BJ (cell line): ENCODE measurements around the gene LILRB4. TPM values are rescaled to one million over a fixed set of nuclear protein-coding genes. Genes with fewer than 3 reads are reported as not detected.

Source experiments
- CTCF ChIA-PET: fragments of 350-600 bp; formaldehyde crosslinking; extraction: SDS; loops from one replicate; lab custom pipeline; 2021; ENCODE audit warnings: antibody characterized with exemption, inconsistent platforms; lab: Yijun Ruan, JAX
- POLR2A ChIA-PET: fragments of 300-600 bp; sonication (Branson Sonifier 250); formaldehyde crosslinking; extraction: SDS; loops from one replicate; lab custom pipeline; 2021; ENCODE audit warnings: antibody characterized with exemption; lab: Charles Lee
- DNase-seq: peaks from one replicate; pipeline ENCODE4 v3.0.0-alpha.2; 2011; ENCODE audit warnings: low read depth
- H3K27me3 ChIP-seq: 2 replicates; pipeline ENCODE4 v1.6.0; 2011; ENCODE audit warnings: low read length; ENCODE audit not compliant: control insufficient read depth, insufficient read depth
- H3K36me3 ChIP-seq: 2 replicates; pipeline ENCODE4 v1.5.1; 2011; ENCODE audit warnings: low read length; ENCODE audit not compliant: control insufficient read depth, insufficient read depth
- H3K4me3 ChIP-seq: 2 replicates; pipeline ENCODE4 v1.5.1; 2011; ENCODE audit warnings: low read depth, mild to moderate bottlenecking, control low read depth, low read length
- CTCF ChIP-seq: IDR thresholded peaks from 2 replicates; pipeline ENCODE4 v1.5.1; 2011; ENCODE audit warnings: low read depth, mild to moderate bottlenecking, control low read depth, inconsistent platforms, low read length, moderate library complexity; ENCODE audit not compliant: insufficient read depth
- polyA plus RNA-seq: library from polyadenylated mRNA; depleted of rRNA; stranded (reverse); fragments of >200 nt; gene quantifications from 2 replicates; pipeline ENCODE4 v1.2.3, GENCODE V29; 2011

Gene LILRB4
- polyA plus RNA-seq, 1 experiment = not detected

- Histone ChIP-seq H3K36me3 (no peaks in the 10 kb centered on the region), H3K4me3 (no peak overlapping the region), H3K27me3 (no peaks in the 10 kb centered on the region)
- DNase-seq = no peak
- no peak for TF ChIP-seq CTCF
- ChIA-PET POLR2A (no interaction called here), CTCF (no interaction called here)
These were observed 14.7 kb upstream of the LILRB4 start for GRCh38 chr19:54648129-54648528.

GRCh38 chr19:54650108-54650655 is 12.6 kb upstream of the LILRB4 start:
- TF ChIP-seq CTCF = no peak
- ChIA-PET POLR2A (no interaction called here), CTCF (no interaction called here)
- DNase-seq = no peak
- no peak overlapping the region for H3K4me3 ChIP-seq
- no peaks in the 10 kb centered on the region for H3K36me3 ChIP-seq
- no peaks in the 10 kb centered on the region for H3K27me3 ChIP-seq

GRCh38 chr19:54653181-54653809 is 9.5 kb upstream of the LILRB4 start:
- POLR2A ChIA-PET = no interaction called here
- TF ChIP-seq CTCF = peak; percentile 33
- CTCF ChIA-PET = interaction anchor here (1.0 kb wide), 1 partner anchor 22 kb away, joined by 3 read pairs; no protein-coding TSS in a partner anchor

GRCh38 chr19:54654447-54655321 is 8.1 kb upstream of the LILRB4 start:
- ChIA-PET CTCF (interaction anchor here (0.6 kb wide), 1 partner anchor 40 kb away, joined by 3 read pairs; no protein-coding TSS in a partner anchor), POLR2A (no interaction called here)

More at GRCh38 chr19:54653181-54653809, 9.5 kb upstream of the LILRB4 start:
- no peaks in the 10 kb centered on the region for H3K27me3 ChIP-seq
- H3K4me3 ChIP-seq = no peak overlapping the region
- H3K36me3 ChIP-seq = no peaks in the 10 kb centered on the region
- no peak for DNase-seq

More at GRCh38 chr19:54654447-54655321, 8.1 kb upstream of the LILRB4 start:
- Histone ChIP-seq H3K4me3 (no peak overlapping the region), H3K27me3 (no peaks in the 10 kb centered on the region), H3K36me3 (no peaks in the 10 kb centered on the region)
- no peak for DNase-seq
- TF ChIP-seq CTCF = no peak
